KMS-11 (cell line): ENCODE measurements around the gene SLC7A6.

Experiments
- H2AFZ ChIP-seq: fragments of 200-600 bp; sonication (generic); 2 replicates; pipeline ENCODE4 v1.6.1; 2016; ENCODE audit warnings: antibody characterized with exemption, mixed run types, low read depth
- H3K27ac ChIP-seq: fragments of 200-600 bp; sonication (generic); 2 replicates; pipeline ENCODE4 v1.6.1; 2016; ENCODE audit warnings: mild to moderate bottlenecking, mixed run types
- H3K27me3 ChIP-seq: fragments of 200-600 bp; sonication (generic); 2 replicates; pipeline ENCODE4 v1.6.1; 2017; ENCODE audit warnings: mild to moderate bottlenecking, low read depth, mixed run types, moderate library complexity; ENCODE audit not compliant: insufficient read depth
- H3K36me3 ChIP-seq: fragments of 200-600 bp; sonication (generic); 2 replicates; pipeline ENCODE4 v1.6.1; 2017; ENCODE audit warnings: mild to moderate bottlenecking, mixed run types; ENCODE audit not compliant: insufficient read depth
- H3K4me1 ChIP-seq: fragments of 200-600 bp; sonication (generic); 2 replicates; pipeline ENCODE4 v1.6.1; 2016; ENCODE audit warnings: mild to moderate bottlenecking, low read depth, mixed run types; ENCODE audit not compliant: poor library complexity, severe bottlenecking
- H3K4me2 ChIP-seq: fragments of 200-600 bp; sonication (generic); 2 replicates; pipeline ENCODE4 v1.7.0; 2016; ENCODE audit warnings: mild to moderate bottlenecking, mixed run types
- H3K4me3 ChIP-seq: fragments of 200-600 bp; sonication (generic); IDR thresholded peaks from 2 replicates; pipeline ENCODE4 v1.6.1; 2017; ENCODE audit warnings: low read depth, low read length, mixed read lengths; ENCODE audit not compliant: insufficient read depth
- H3K79me2 ChIP-seq: fragments of 200-600 bp; sonication (generic); 2 replicates; pipeline ENCODE4 v1.6.1; 2016; ENCODE audit warnings: low read depth, mixed run types; ENCODE audit not compliant: insufficient read depth
- H3K9ac ChIP-seq: fragments of 200-600 bp; sonication (generic); 2 replicates; pipeline ENCODE4 v1.6.1; 2016; ENCODE audit warnings: mild to moderate bottlenecking, mixed run types
- H4K20me1 ChIP-seq: fragments of 200-600 bp; sonication (generic); 2 replicates; pipeline ENCODE4 v1.6.1; 2016; ENCODE audit warnings: mild to moderate bottlenecking, mixed run types; ENCODE audit not compliant: insufficient read depth
- CTCF ChIP-seq: fragments of 200-600 bp; sonication (generic); conservative IDR thresholded peaks from 2 replicates; pipeline ENCODE4 v1.6.1; 2017; ENCODE audit warnings: low read depth, mild to moderate bottlenecking, antibody characterized with exemption, low read length, moderate library complexity, mixed read lengths

Gene SLC7A6

GRCh38 chr16:68289202-68289601 is 24.9 kb downstream of the SLC7A6 start:
- peaks cover 6% of the 10 kb centered on the region; the same call in 1 of the 2 replicates for H3K79me2 ChIP-seq

GRCh38 chr16:68289621-68290329 is 25.4 kb downstream of the SLC7A6 start:
- Histone ChIP-seq H3K4me3 (no peak overlapping the region), H3K36me3 (no peaks in the 10 kb centered on the region; the same call in 1 of the 2 replicates), H3K27me3 (no peaks in the 10 kb centered on the region), H3K4me1 (peaks cover 16% of the 10 kb centered on the region), H3K9ac (no peak overlapping the region), H2AFZ (no peak overlapping the region), H3K27ac (no peak overlapping the region), H3K4me2 (no peak overlapping the region), H4K20me1 (peaks cover 8% of the 10 kb centered on the region; the same call in 1 of the 2 replicates), H3K79me2 (peaks cover 6% of the 10 kb centered on the region; the same call in 1 of the 2 replicates)
- no peak for TF ChIP-seq CTCF

More at GRCh38 chr16:68289202-68289601, 24.9 kb downstream of the SLC7A6 start:
- no peak for TF ChIP-seq CTCF
- Histone ChIP-seq H3K27ac (no peak overlapping the region), H3K4me2 (no peak overlapping the region), H3K4me3 (no peak overlapping the region), H3K27me3 (no peaks in the 10 kb centered on the region), H3K4me1 (peaks cover 21% of the 10 kb centered on the region), H4K20me1 (peaks cover 8% of the 10 kb centered on the region; the same call in 1 of the 2 replicates), H2AFZ (no peak overlapping the region), H3K36me3 (no peaks in the 10 kb centered on the region; the same call in 1 of the 2 replicates), H3K9ac (no peak overlapping the region)

GRCh38 chr16:68290450-68290849 is 26.1 kb downstream of the SLC7A6 start:
- no peak overlapping the region for H3K27ac ChIP-seq
- no peak overlapping the region for H3K4me2 ChIP-seq
- H3K9ac ChIP-seq: no peak overlapping the region
- H3K4me3 ChIP-seq: no peak overlapping the region
- TF ChIP-seq CTCF: no peak
- H3K4me1 ChIP-seq: peaks cover 11% of the 10 kb centered on the region
- peaks cover 6% of the 10 kb centered on the region; the same call in 1 of the 2 replicates for H3K79me2 ChIP-seq
- no peak overlapping the region for H2AFZ ChIP-seq
- no peaks in the 10 kb centered on the region for H3K27me3 ChIP-seq
- 0 out of 2 replicates have a peak, but pooled peaks cover 4% of the 10 kb centered on the region for H4K20me1 ChIP-seq
- no peaks in the 10 kb centered on the region; the same call in 1 of the 2 replicates for H3K36me3 ChIP-seq

GRCh38 chr16:68291227-68291626 is 26.9 kb downstream of the SLC7A6 start:
- no peak overlapping the region for H2AFZ ChIP-seq
- peaks cover 9% of the 10 kb centered on the region for H3K4me1 ChIP-seq
- H4K20me1 ChIP-seq: 0 out of 2 replicates have a peak, but pooled peaks cover 4% of the 10 kb centered on the region
- H3K27me3 ChIP-seq: no peaks in the 10 kb centered on the region
- no peak overlapping the region for H3K4me3 ChIP-seq
- H3K27ac ChIP-seq: no peak overlapping the region
- H3K9ac ChIP-seq: no peak overlapping the region
- H3K36me3 ChIP-seq: no peaks in the 10 kb centered on the region; the same call in 1 of the 2 replicates
- H3K79me2 ChIP-seq: peaks cover 5% of the 10 kb centered on the region; the same call in 1 of the 2 replicates
- H3K4me2 ChIP-seq: no peak overlapping the region
- no peak for TF ChIP-seq CTCF
